Measurements from ENCODE around the gene GMEB1.
A peak's percentile ranks its signal among the peaks of the same experiment; 100 is the strongest.
"Not testable (repeated sequence)": the region's sequence is repeated elsewhere in the genome, so short reads cannot be mapped to it uniquely, and the experiment has no call there.

Gene GMEB1

DNA sequence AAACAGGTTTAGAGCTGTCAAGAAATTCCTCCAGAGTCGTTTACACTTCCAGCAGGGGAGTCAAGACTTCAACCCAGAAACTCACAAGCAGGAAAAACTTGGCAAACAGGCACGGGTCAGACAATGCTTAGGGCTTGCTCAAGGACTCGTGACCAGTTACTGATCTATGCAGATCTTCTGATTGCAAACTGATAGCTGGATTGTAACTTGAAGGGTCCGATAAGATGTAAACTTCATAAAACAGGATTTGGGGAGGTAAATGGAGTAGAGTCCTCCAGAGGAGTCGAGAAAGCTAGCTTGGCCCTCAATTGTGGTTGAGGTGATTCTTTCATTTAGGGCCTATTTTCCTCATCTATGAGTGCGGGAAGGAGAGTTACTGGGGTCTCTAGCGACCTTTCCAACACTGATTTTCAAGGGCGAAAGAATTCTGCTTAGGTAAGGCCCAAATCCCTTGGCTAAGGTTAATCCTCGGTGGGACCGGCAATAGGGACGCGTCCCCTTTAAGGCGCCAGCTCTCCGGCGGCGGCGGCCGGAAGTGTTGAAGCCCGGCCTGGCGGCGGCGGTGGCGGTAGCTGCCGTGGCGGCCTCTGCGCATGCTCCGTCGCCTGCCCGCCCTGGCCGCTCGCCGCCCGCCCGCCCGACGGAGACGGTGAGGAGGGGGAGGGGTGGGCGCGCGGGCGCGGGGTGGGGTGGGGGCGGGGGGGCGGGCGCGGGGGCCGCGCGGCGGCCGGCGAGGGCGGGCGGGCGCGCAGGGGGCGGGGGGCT is at the start of gene GMEB1:
Gene GMEB1, plus strand, starts transcription at position 594 of the 765 bp plus-strand sequence. CDS start 14,829 bp downstream, outside the sequence.
- H3K27ac ChIP-seq (ENCODE audit: low read length): peak within 1 kb of the TSS; percentile 95
- H3K9me3 ChIP-seq (ENCODE audit: control insufficient read depth in 2 of 2, low read length in 2 of 2): no peaks in the 10 kb centered on the region
- H3K9ac ChIP-seq (ENCODE audit: low read length in 2 of 2): peak within 1 kb of the TSS; percentile 98 to 99
- H3K4me3 ChIP-seq (ENCODE audit: low read length in 2 of 2): peak within 1 kb of the TSS; percentile 83 to 96
- peaks cover 15% of the 10 kb centered on the region for H3K4me1 ChIP-seq (ENCODE audit: control insufficient read depth, insufficient read depth, low read length)
- H3K27me3 ChIP-seq (ENCODE audit: control insufficient read depth in 1 of 2, insufficient read depth in 2 of 2, low read length in 2 of 2): no peaks in the 10 kb centered on the region
- H3K36me3 ChIP-seq (ENCODE audit: control insufficient read depth in 2 of 2, insufficient read depth in 2 of 2, low read length in 2 of 2): no peaks in the 10 kb centered on the region

DNA sequence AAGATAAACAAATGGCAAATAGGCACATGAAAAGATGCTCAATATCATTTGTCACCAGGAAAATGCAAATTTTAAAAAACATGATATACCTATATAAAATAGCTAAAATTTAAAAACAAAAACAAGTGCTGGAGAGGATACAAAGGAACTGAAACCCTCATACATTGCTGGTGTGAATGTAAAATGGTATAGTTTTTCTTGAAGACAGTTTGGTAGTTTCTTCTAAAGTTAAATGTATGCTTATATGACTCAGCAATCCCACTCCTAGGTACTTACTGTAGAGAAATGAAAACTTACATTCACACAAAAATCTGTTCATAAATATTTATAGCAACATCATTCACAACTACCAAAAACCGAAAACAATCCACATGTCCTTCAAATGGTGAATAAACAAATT is 36.9 kb upstream of the GMEB1 start:
- no peak overlapping the region for H3K4me3 ChIP-seq (ENCODE audit: low read length in 2 of 2)
- H3K27ac ChIP-seq (ENCODE audit: low read length): no peak overlapping the region
- no peaks in the 10 kb centered on the region for H3K27me3 ChIP-seq (ENCODE audit: control insufficient read depth in 1 of 2, insufficient read depth in 2 of 2, low read length in 2 of 2)
- H3K4me1 ChIP-seq (ENCODE audit: control insufficient read depth, insufficient read depth, low read length): no peaks in the 10 kb centered on the region
- no peak overlapping the region for H3K9ac ChIP-seq (ENCODE audit: low read length in 2 of 2)
- no peaks in the 10 kb centered on the region for H3K36me3 ChIP-seq (ENCODE audit: control insufficient read depth in 2 of 2, insufficient read depth in 2 of 2, low read length in 2 of 2)
- no peaks in the 10 kb centered on the region for H3K9me3 ChIP-seq (ENCODE audit: control insufficient read depth in 2 of 2, low read length in 2 of 2)

GRCh38 chr1:28632560-28632959 is 36.0 kb upstream of the GMEB1 start:
- H3K36me3 ChIP-seq (ENCODE audit: control insufficient read depth in 2 of 2, insufficient read depth in 2 of 2, low read length in 2 of 2): no peaks in the 10 kb centered on the region
- H3K9me3 ChIP-seq (ENCODE audit: control insufficient read depth in 2 of 2, low read length in 2 of 2): no peaks in the 10 kb centered on the region
- no peak overlapping the region for H3K4me3 ChIP-seq (ENCODE audit: low read length in 2 of 2)
- no peak overlapping the region for H3K9ac ChIP-seq (ENCODE audit: low read length in 2 of 2)
- no peaks in the 10 kb centered on the region for H3K4me1 ChIP-seq (ENCODE audit: control insufficient read depth, insufficient read depth, low read length)
- no peaks in the 10 kb centered on the region for H3K27me3 ChIP-seq (ENCODE audit: control insufficient read depth in 1 of 2, insufficient read depth in 2 of 2, low read length in 2 of 2)
- H3K27ac ChIP-seq (ENCODE audit: low read length): no peak overlapping the region

GRCh38 chr1:28640766-28641165 is 27.8 kb upstream of the GMEB1 start:
- no peak overlapping the region for H3K27ac ChIP-seq (ENCODE audit: low read length)
- no peak overlapping the region for H3K9ac ChIP-seq (ENCODE audit: low read length in 2 of 2)
- H3K4me3 ChIP-seq (ENCODE audit: low read length in 2 of 2): no peak overlapping the region
- peaks cover 16% of the 10 kb centered on the region for H3K4me1 ChIP-seq (ENCODE audit: control insufficient read depth, insufficient read depth, low read length)
- no peaks in the 10 kb centered on the region for H3K36me3 ChIP-seq (ENCODE audit: control insufficient read depth in 2 of 2, insufficient read depth in 2 of 2, low read length in 2 of 2)
- no peaks in the 10 kb centered on the region for H3K27me3 ChIP-seq (ENCODE audit: control insufficient read depth in 1 of 2, insufficient read depth in 2 of 2, low read length in 2 of 2)
- no peaks in the 10 kb centered on the region for H3K9me3 ChIP-seq (ENCODE audit: control insufficient read depth in 2 of 2, low read length in 2 of 2)

GRCh38 chr1:28642056-28642846 is 26.3 kb upstream of the GMEB1 start:
- peak overlapping the region; percentile 75 to 98 for H3K9ac ChIP-seq (ENCODE audit: low read length in 2 of 2)
- H3K36me3 ChIP-seq (ENCODE audit: control insufficient read depth in 2 of 2, insufficient read depth in 2 of 2, low read length in 2 of 2): no peaks in the 10 kb centered on the region
- H3K9me3 ChIP-seq (ENCODE audit: control insufficient read depth in 2 of 2, low read length in 2 of 2): no peaks in the 10 kb centered on the region
- no peaks in the 10 kb centered on the region for H3K27me3 ChIP-seq (ENCODE audit: control insufficient read depth in 1 of 2, insufficient read depth in 2 of 2, low read length in 2 of 2)
- peak overlapping the region; percentile 90 for H3K27ac ChIP-seq (ENCODE audit: low read length)
- H3K4me1 ChIP-seq (ENCODE audit: control insufficient read depth, insufficient read depth, low read length): peaks cover 16% of the 10 kb centered on the region
- peak overlapping the region; percentile 85 to 100 for H3K4me3 ChIP-seq (ENCODE audit: low read length in 2 of 2)

DNA sequence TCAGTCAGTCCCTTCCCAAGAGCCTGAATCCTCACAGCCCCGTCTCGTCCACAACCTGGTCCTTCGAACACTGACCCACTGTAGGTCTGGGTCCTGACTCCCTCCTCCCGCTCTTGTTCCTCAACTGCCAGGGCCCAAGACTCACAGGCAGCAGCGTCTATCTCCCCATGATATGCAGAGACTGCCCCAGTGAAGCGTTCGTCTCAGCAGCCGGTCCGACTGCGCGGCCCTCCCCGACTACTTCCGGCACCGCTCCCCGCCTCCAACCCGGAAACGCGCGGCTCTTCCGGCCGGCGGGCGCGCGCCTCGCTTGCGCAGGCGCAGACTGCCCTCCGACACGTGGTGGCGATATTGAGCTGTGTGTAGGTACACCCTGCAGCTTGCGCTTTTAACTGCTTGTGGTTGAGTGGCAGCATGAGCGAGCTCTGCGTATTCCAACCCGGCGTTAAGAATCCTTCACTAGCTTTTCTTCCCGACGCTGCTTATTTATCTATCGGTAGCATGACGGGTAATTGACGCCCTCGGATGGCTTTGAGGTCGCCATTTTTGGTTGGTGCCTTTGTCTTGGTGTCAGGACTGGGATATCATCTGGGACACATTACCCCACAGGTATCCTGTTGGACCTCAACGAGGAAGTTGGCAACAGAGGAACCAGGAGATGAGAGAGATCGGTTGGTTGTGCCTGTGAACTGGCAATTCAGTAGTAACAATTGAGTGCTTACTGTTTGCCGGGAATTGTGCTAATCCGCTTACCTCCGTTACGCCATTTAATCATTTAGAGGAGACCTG is 25.5 kb upstream of the GMEB1 start, which contains the start of gene TAF12:
Gene TAF12, minus strand, starts transcription at position 221 of the 789 bp plus-strand sequence. CDS start 20,986 bp downstream, outside the sequence.
- no peaks in the 10 kb centered on the region for H3K27me3 ChIP-seq (ENCODE audit: control insufficient read depth in 1 of 2, insufficient read depth in 2 of 2, low read length in 2 of 2)
- no peaks in the 10 kb centered on the region for H3K9me3 ChIP-seq (ENCODE audit: control insufficient read depth in 2 of 2, low read length in 2 of 2)
- no peaks in the 10 kb centered on the region for H3K36me3 ChIP-seq (ENCODE audit: control insufficient read depth in 2 of 2, insufficient read depth in 2 of 2, low read length in 2 of 2)
- peak within 1 kb of the TSS; percentile 90 for H3K27ac ChIP-seq (ENCODE audit: low read length)
- H3K9ac ChIP-seq (ENCODE audit: low read length in 2 of 2): peak within 1 kb of the TSS; percentile 75 to 98
- H3K4me3 ChIP-seq (ENCODE audit: low read length in 2 of 2): peak within 1 kb of the TSS; percentile 85 to 100
- peaks cover 22% of the 10 kb centered on the region for H3K4me1 ChIP-seq (ENCODE audit: control insufficient read depth, insufficient read depth, low read length)

- Histone ChIP-seq H3K27me3 (ENCODE audit: control insufficient read depth in 1 of 2, insufficient read depth in 2 of 2, low read length in 2 of 2) (no peaks in the 10 kb centered on the region), H3K9ac (ENCODE audit: low read length in 2 of 2) (peak overlapping the region; percentile 26 to 36), H3K4me3 (ENCODE audit: low read length in 2 of 2) (no peak overlapping the region), H3K9me3 (ENCODE audit: control insufficient read depth in 2 of 2, low read length in 2 of 2) (no peaks in the 10 kb centered on the region), H3K27ac (ENCODE audit: low read length) (no peak overlapping the region), H3K4me1 (ENCODE audit: control insufficient read depth, insufficient read depth, low read length) (peaks cover 26% of the 10 kb centered on the region), H3K36me3 (ENCODE audit: control insufficient read depth in 2 of 2, insufficient read depth in 2 of 2, low read length in 2 of 2) (no peaks in the 10 kb centered on the region)
These were observed 24.1 kb upstream of the GMEB1 start for GRCh38 chr1:28644494-28644893.

DNA sequence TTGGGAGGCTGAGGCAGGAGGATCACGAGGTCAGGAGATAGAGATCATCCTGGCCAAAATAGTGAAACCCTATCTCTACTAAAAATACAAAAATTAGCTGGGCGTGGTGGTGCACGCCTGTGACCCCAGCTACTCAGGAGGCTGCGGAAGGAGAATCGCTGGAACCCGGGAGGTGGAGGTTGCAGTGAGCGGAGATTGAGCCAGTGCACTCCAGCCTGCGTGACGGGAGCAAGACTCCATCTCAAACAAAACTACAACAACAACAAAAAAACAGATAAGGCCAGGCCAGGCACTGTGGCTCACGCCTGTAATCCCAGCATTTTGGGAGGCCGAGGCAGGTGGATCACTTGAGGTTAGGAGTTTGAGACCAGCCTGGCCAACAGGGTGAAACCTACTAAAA is 23.2 kb upstream of the GMEB1 start:
- H3K4me3 ChIP-seq (ENCODE audit: low read length in 2 of 2); H3K36me3 ChIP-seq (ENCODE audit: control insufficient read depth in 2 of 2, insufficient read depth in 2 of 2, low read length in 2 of 2); H3K27me3 ChIP-seq (ENCODE audit: control insufficient read depth in 1 of 2, insufficient read depth in 2 of 2, low read length in 2 of 2); H3K9me3 ChIP-seq (ENCODE audit: control insufficient read depth in 2 of 2, low read length in 2 of 2); H3K9ac ChIP-seq (ENCODE audit: low read length in 2 of 2); H3K27ac ChIP-seq (ENCODE audit: low read length): not testable (repeated sequence)
- peaks cover 26% of the 10 kb centered on the region for H3K4me1 ChIP-seq (ENCODE audit: control insufficient read depth, insufficient read depth, low read length)

DNA sequence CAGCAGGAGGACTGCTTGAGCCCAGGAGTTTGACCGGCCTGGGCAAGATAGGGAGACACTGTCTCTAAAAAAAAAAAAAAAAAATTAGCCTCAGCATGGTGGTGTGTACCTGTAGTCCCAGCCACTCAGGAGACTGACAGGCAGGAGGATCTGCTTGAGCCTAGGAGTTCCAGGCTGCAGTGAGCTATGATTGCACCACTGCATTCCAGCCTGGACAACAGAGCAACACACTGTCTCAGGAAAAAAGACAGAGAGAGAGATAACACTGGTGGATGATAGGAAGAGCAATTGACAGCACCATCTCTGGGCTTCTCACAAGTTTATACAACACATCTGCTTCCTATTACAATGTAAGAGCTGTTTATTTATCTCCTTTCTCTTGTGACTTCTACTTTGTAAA is 22.5 kb upstream of the GMEB1 start:
- Histone ChIP-seq H3K36me3 (ENCODE audit: control insufficient read depth in 2 of 2, insufficient read depth in 2 of 2, low read length in 2 of 2) (no peaks in the 10 kb centered on the region), H3K4me3 (ENCODE audit: low read length in 2 of 2) (no peak overlapping the region), H3K27ac (ENCODE audit: low read length) (no peak overlapping the region), H3K9ac (ENCODE audit: low read length in 2 of 2) (no peak overlapping the region), H3K27me3 (ENCODE audit: control insufficient read depth in 1 of 2, insufficient read depth in 2 of 2, low read length in 2 of 2) (no peaks in the 10 kb centered on the region), H3K9me3 (ENCODE audit: control insufficient read depth in 2 of 2, low read length in 2 of 2) (no peaks in the 10 kb centered on the region), H3K4me1 (ENCODE audit: control insufficient read depth, insufficient read depth, low read length) (peaks cover 22% of the 10 kb centered on the region)

- Histone ChIP-seq H3K36me3 (ENCODE audit: control insufficient read depth in 2 of 2, insufficient read depth in 2 of 2, low read length in 2 of 2) (no peaks in the 10 kb centered on the region), H3K4me1 (ENCODE audit: control insufficient read depth, insufficient read depth, low read length) (peaks cover 10% of the 10 kb centered on the region), H3K27ac (ENCODE audit: low read length) (peak overlapping the region; percentile 91), H3K9me3 (ENCODE audit: control insufficient read depth in 2 of 2, low read length in 2 of 2) (no peaks in the 10 kb centered on the region), H3K27me3 (ENCODE audit: control insufficient read depth in 1 of 2, insufficient read depth in 2 of 2, low read length in 2 of 2) (no peaks in the 10 kb centered on the region), H3K9ac (ENCODE audit: low read length in 2 of 2) (peak overlapping the region; percentile 74 to 93), H3K4me3 (ENCODE audit: low read length in 2 of 2) (peak overlapping the region; percentile 68 to 79)
These were observed 20.5 kb upstream of the GMEB1 start for GRCh38 chr1:28648008-28648473.
